ENCODE data around the gene UCK2.

DNA sequence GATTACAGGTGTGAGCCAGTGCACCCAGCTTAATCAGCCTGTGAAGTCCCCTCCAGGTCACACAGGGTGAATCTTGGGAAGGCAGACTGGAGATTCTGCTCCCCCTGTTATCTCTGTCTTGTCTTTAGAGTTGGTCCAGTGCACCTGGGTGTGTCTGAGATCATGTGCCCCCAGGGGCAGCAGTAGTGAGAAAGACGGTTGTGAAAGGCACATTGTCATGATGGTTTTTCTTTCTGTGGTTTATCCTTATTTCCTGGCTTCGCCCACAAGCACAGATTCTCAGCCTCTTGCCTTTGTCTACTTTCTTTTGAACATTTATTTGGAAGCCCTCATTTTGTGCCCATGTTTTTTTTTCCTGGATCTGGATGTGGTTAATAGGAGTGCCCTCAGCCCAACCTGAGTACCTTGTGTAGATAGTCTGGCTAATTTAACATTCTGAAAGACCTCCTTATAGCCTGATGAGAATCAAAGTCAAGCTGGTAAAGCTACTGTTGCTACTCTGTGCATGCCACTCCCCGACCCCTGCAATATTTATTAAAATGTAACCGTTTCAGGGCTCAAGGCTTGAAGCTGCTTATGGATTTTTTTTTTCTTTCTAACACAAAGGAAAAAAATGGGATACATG is 23.7 kb downstream of the UCK2 start:
- no peak for TF ChIP-seq POLR2A (IDR thresholded peaks at IDR 0.05)
- TF ChIP-seq, protein P1, sequence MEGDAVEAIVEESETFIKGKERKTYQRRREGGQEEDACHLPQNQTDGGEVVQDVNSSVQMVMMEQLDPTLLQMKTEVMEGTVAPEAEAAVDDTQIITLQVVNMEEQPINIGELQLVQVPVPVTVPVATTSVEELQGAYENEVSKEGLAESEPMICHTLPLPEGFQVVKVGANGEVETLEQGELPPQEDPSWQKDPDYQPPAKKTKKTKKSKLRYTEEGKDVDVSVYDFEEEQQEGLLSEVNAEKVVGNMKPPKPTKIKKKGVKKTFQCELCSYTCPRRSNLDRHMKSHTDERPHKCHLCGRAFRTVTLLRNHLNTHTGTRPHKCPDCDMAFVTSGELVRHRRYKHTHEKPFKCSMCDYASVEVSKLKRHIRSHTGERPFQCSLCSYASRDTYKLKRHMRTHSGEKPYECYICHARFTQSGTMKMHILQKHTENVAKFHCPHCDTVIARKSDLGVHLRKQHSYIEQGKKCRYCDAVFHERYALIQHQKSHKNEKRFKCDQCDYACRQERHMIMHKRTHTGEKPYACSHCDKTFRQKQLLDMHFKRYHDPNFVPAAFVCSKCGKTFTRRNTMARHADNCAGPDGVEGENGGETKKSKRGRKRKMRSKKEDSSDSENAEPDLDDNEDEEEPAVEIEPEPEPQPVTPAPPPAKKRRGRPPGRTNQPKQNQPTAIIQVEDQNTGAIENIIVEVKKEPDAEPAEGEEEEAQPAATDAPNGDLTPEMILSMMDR (IDR thresholded peaks at IDR 0.05), result no peak
